BJ (cell line): Measurements from ENCODE around the gene MEF2C. TPM values are rescaled to one million over a fixed set of nuclear protein-coding genes. Genes with fewer than 3 reads are reported as not detected.
A peak's percentile ranks its signal among the peaks of the same experiment; 100 is the strongest.

Source experiments
- CTCF ChIA-PET: fragments of 350-600 bp; formaldehyde crosslinking; extraction: SDS; loops from one replicate; lab custom pipeline; 2021; ENCODE audit warnings: antibody characterized with exemption, inconsistent platforms; lab: Yijun Ruan, JAX
- POLR2A ChIA-PET: fragments of 300-600 bp; sonication (Branson Sonifier 250); formaldehyde crosslinking; extraction: SDS; loops from one replicate; lab custom pipeline; 2021; ENCODE audit warnings: antibody characterized with exemption; lab: Charles Lee
- DNase-seq: peaks from one replicate; pipeline ENCODE4 v3.0.0-alpha.2; 2011; ENCODE audit warnings: low read depth
- H3K27me3 ChIP-seq: 2 replicates; pipeline ENCODE4 v1.6.0; 2011; ENCODE audit warnings: low read length; ENCODE audit not compliant: control insufficient read depth, insufficient read depth
- H3K36me3 ChIP-seq: 2 replicates; pipeline ENCODE4 v1.5.1; 2011; ENCODE audit warnings: low read length; ENCODE audit not compliant: control insufficient read depth, insufficient read depth
- H3K4me3 ChIP-seq: 2 replicates; pipeline ENCODE4 v1.5.1; 2011; ENCODE audit warnings: low read depth, mild to moderate bottlenecking, control low read depth, low read length
- CTCF ChIP-seq: IDR thresholded peaks from 2 replicates; pipeline ENCODE4 v1.5.1; 2011; ENCODE audit warnings: low read depth, mild to moderate bottlenecking, control low read depth, inconsistent platforms, low read length, moderate library complexity; ENCODE audit not compliant: insufficient read depth
- polyA plus RNA-seq: library from polyadenylated mRNA; depleted of rRNA; stranded (reverse); fragments of >200 nt; gene quantifications from 2 replicates; pipeline ENCODE4 v1.2.3, GENCODE V29; 2011

The MEF2C gene
- polyA plus RNA-seq, 1 experiment, result 1.6 TPM

DNA sequence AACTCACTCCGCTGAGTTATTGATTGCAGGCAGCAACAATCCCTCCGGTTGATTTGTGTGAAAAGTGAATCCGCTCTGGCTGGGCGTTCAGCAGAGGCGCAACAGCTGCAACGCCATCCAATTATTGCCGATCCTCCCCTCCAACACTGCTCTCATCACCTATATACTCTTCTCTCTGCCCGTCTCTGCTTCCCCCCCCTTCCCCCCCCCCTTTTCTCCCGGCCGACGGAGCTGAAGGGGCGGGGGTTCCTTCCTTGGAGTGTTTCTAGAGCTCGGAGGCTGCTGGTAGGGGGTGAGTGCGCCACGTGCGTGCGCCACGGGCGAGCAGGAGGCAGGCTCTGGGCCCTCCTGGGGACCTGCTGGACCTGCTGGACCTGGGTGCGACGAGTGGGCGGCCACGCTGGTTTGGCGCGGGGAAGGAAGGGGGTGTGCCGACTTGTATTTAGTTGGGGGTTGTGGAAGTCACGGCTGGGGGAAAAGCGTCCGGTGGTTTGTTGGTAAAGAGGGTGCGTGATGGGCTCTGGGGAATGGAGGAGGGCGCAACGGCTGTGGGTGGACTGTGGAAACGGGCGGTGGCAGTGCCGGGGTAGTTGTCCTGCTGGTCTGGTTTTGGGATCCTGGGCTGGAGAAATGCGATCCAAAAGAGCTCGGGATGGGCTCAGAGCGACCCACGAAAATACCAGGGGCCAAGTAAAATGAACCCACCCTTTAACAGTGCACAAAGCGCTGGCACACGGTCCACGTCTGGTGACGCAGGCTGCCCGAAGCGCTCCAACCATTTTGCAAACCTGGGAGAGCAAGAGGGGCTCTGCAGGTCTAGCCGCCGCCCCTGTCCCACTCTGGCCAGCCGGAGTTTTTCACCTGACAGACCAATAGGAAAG is 6.4 kb upstream of the MEF2C start:
- Histone ChIP-seq H3K4me3 (peak overlapping the region; percentile 55), H3K27me3 (no peaks in the 10 kb centered on the region), H3K36me3 (no peaks in the 10 kb centered on the region)
- DNase-seq, result no peak
- ChIA-PET CTCF (interaction anchor here (1.8 kb wide), 1 partner anchor 160 kb away, joined by 6 read pairs; no protein-coding TSS in a partner anchor), POLR2A (no interaction called here)
- TF ChIP-seq CTCF, result no peak

- no peak for TF ChIP-seq CTCF
- no peak for DNase-seq
- Histone ChIP-seq H3K36me3 (no peaks in the 10 kb centered on the region), H3K4me3 (peak overlapping the region; percentile 55), H3K27me3 (no peaks in the 10 kb centered on the region)
- ChIA-PET CTCF (no interaction called here), POLR2A (no interaction called here)
Observed at GRCh38 chr5:88888848-88889188, 5.8 kb upstream of the MEF2C start.

- Histone ChIP-seq H3K36me3 (no peaks in the 10 kb centered on the region), H3K4me3 (no peak overlapping the region), H3K27me3 (no peaks in the 10 kb centered on the region)
- DNase-seq, result no peak
- ChIA-PET POLR2A (no interaction called here), CTCF (no interaction called here)
- TF ChIP-seq CTCF, result no peak
Observed at GRCh38 chr5:88888291-88888690, 5.3 kb upstream of the MEF2C start.

GRCh38 chr5:88887342-88887741 is 4.4 kb upstream of the MEF2C start:
- ChIA-PET POLR2A (no interaction called here), CTCF (no interaction called here)
- no peaks in the 10 kb centered on the region for H3K27me3 ChIP-seq
- no peak for DNase-seq
- H3K4me3 ChIP-seq, result no peak overlapping the region
- TF ChIP-seq CTCF, result no peak
- no peaks in the 10 kb centered on the region for H3K36me3 ChIP-seq

DNA sequence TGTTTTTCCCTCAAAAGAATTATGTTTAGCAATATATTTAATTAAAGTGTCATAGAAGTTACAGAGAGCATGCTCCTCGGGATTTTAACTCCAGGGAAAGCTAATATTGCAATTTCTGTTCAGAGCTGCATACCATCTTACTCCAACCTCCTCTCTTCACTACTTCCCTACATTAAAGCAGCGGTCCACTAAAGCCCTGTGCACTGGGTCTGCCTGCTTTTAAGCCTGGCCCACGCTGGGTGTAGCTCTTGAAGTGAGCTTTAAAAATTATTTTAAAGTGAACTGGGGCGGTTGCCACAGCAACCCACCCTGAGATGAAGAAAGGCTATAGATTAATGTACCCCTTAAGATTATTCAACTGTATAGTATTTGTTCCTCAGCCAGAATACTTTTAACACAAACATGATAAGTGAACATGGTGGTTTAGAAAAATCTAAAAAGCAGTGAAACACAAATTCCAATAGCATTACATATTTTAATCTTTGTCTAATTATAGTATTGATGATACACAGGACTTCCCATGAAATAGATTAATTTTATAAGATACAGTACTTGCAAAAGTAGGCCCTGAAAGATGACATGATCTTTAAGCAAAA is 3.9 kb upstream of the MEF2C start:
- ChIA-PET CTCF (interaction anchor here (1.0 kb wide), 1 partner anchor 159 kb away, joined by 3 read pairs; no protein-coding TSS in a partner anchor), POLR2A (no interaction called here)
- DNase-seq, result no peak
- no peaks in the 10 kb centered on the region for H3K27me3 ChIP-seq
- no peak for TF ChIP-seq CTCF
- H3K36me3 ChIP-seq, result no peaks in the 10 kb centered on the region
- H3K4me3 ChIP-seq, result no peak overlapping the region
